ENCODE results near the gene ATE1. TPM values are rescaled to one million over a fixed set of nuclear protein-coding genes. Genes with fewer than 3 reads are reported as not detected.

ATE1 gene
- total and polyA plus RNA-seq, 2 donors (not counting 3 experiments of a cell fraction or from before 2014, with no cell fraction given) = 8.7 to 27.1 TPM

DNA sequence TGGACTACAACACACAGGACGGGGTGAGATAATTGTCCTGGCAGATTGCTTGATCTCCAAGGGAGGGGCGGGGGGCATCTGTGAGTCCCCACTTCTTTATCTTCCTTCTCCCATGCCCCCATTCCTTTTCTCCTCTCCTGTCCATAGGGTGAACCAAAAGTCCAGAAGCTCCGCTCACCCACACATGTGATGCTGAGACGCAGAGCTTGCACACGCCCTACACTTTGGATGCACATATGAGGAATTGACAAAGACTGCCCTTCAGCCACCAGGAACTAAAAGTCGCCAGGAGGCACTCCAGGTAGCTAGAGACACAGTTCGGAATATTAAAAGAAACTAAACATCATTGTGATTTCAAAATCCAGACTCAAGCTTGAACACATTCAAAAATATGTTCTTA lies 216.9 kb downstream of the ATE1 start:
- no peak for DNase-seq (ENCODE audit: low read depth, low spot score)
- POLR2A ChIA-PET = no interaction called here
- dilution Hi-C loops (cut with MboI; ENCODE audit: extremely low pct_ligation_motif_present, low sequenced_read_pairs) = no loop called here

More for the DNA sequence above, 216.9 kb downstream of the ATE1 start:
- CTCF ChIA-PET = no interaction called here
- Histone ChIP-seq H2AFZ (ENCODE audit: low read depth, low read length) (no peak overlapping the region), H3K9me1 (replicated peaks; ENCODE audit: control insufficient read depth, extremely low read depth, insufficient read depth, low read length) (no peaks in the 10 kb centered on the region), H4K20me1 (replicated peaks; ENCODE audit: control insufficient read depth, extremely low read depth, insufficient read depth, low read length) (no peaks in the 10 kb centered on the region), H3K4me1 (ENCODE audit: control insufficient read depth, extremely low read depth, insufficient read depth, low read length) (no peaks in the 10 kb centered on the region), H3K36me3 (ENCODE audit: control insufficient read depth in 2 of 2, extremely low read depth in 1 of 2, insufficient read depth in 2 of 2, low read length in 2 of 2) (no peaks in the 10 kb centered on the region), H3K9ac (replicated peaks; ENCODE audit: extremely low read depth, insufficient read depth, low read length) (no peak overlapping the region), H3K27ac (ENCODE audit: insufficient read depth, low read depth, low read length) (no peak overlapping the region), H3K4me2 (ENCODE audit: insufficient read depth, low read length) (no peak overlapping the region), H3K9me3 (replicated peaks; ENCODE audit: control insufficient read depth, insufficient read depth, low read length) (no peaks in the 10 kb centered on the region), H3K4me3 (replicated peaks in 1 of 3; ENCODE audit: insufficient read depth in 1 of 3, low read depth in 1 of 3, low read length in 3 of 3) (no peak overlapping the region), H3K27me3 (ENCODE audit: control insufficient read depth in 2 of 2, insufficient read depth in 2 of 2, low read length in 2 of 2) (peaks cover 0 to 4% of the 10 kb centered on the region in 2 experiments), H3K79me2 (ENCODE audit: control insufficient read depth, insufficient read depth, low read length) (no peaks in the 10 kb centered on the region)
- intact Hi-C loops (cut with micrococcal nuclease) = no loop called here
- FAIRE-seq = no peak
- no TSS peak for BruUV-seq (replicated peaks)
- TF ChIP-seq EZH2 (IDR thresholded peaks at IDR 0.05; ENCODE audit: borderline replicate concordance, low read depth, low read length, severe bottlenecking) (no peak), FOS (IDR thresholded peaks at IDR 0.05; ENCODE audit: borderline replicate concordance, insufficient read depth, low read length) (no peak), JUN (IDR thresholded peaks at IDR 0.05; ENCODE audit: borderline replicate concordance, insufficient read depth, insufficient read length, low read depth) (no peak), MYC (IDR thresholded peaks at IDR 0.05; ENCODE audit: low read depth, low read length) (no peak), CTCF (IDR thresholded peaks at IDR 0.05; ENCODE audit: extremely low read depth in 1 of 2, insufficient read depth in 1 of 2, low read depth in 1 of 2, low read length in 2 of 2) (no peak), POLR2AphosphoS5 (IDR thresholded peaks at IDR 0.05; ENCODE audit: insufficient read depth, low read depth, low read length) (no peak), GATA2 (IDR thresholded peaks at IDR 0.05; ENCODE audit: insufficient read depth, insufficient read length, low read depth, low read length) (no peak), POLR2A (IDR thresholded peaks at IDR 0.05; ENCODE audit: low read depth, low read length) (no peak)
- TF ChIP-seq, protein P1, sequence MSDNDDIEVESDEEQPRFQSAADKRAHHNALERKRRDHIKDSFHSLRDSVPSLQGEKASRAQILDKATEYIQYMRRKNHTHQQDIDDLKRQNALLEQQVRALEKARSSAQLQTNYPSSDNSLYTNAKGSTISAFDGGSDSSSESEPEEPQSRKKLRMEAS (IDR thresholded peaks at IDR 0.05; ENCODE audit: insufficient read depth, insufficient read length) = no peak
